ENCODE data around the gene TMEM221. TPM values are rescaled to one million over a fixed set of nuclear protein-coding genes. Genes with fewer than 3 reads are reported as not detected.

The TMEM221 gene
- polyA plus RNA-seq, 4 donors = 2.0 to 5.9 (median 3.2) TPM

Other genes starting within 250 kb of the TMEM221 start
- 10 to 100 TPM; 23.3 to 34.8 (median 24.4) TPM for gene USE1, start 233.3 kb downstream of the TMEM221 start, polyA plus RNA-seq (ENCODE audit: insufficient read length in 4 of 4)
- gene OCEL1, start 222.4 kb downstream of the TMEM221 start, polyA plus RNA-seq (ENCODE audit: insufficient read length in 4 of 4) = 10 to 100 TPM; 13.2 to 23.2 (median 18.6) TPM
- 10 to 100 TPM; 23.7 to 60.1 (median 32.9) TPM for gene NR2F6, start 202.7 kb downstream of the TMEM221 start, polyA plus RNA-seq (ENCODE audit: insufficient read length in 4 of 4)
- 1 to 10 TPM; 3.1 to 9.0 (median 5.6) TPM for gene USHBP1, start 183.9 kb downstream of the TMEM221 start, polyA plus RNA-seq (ENCODE audit: insufficient read length in 4 of 4)
- gene BABAM1, start 181.2 kb downstream of the TMEM221 start, polyA plus RNA-seq (ENCODE audit: insufficient read length in 4 of 4) = 100 to 1,000 TPM in 3 of 4 donors, 10 to 100 TPM in 1; 87.4 to 121 (median 108) TPM
- gene ANKLE1, start 166.8 kb downstream of the TMEM221 start, polyA plus RNA-seq (ENCODE audit: insufficient read length in 4 of 4) = 1 to 10 TPM in 2 of 4 donors, under 1 TPM in 2; 0.76 to 1.6 (median 1.2) TPM
- 10 to 100 TPM in 2 of 4 donors, 1 to 10 TPM in 2; 7.8 to 13.5 (median 10.3) TPM for gene ABHD8, start 145.2 kb downstream of the TMEM221 start, polyA plus RNA-seq (ENCODE audit: insufficient read length in 4 of 4)
- 10 to 100 TPM; 33.6 to 61.0 (median 48.6) TPM for gene MRPL34, start 142.8 kb downstream of the TMEM221 start, polyA plus RNA-seq (ENCODE audit: insufficient read length in 4 of 4)
- gene DDA1, start 139.1 kb downstream of the TMEM221 start, polyA plus RNA-seq (ENCODE audit: insufficient read length in 4 of 4) = 10 to 100 TPM; 30.1 to 43.6 (median 36.5) TPM
- gene ANO8, start 113.8 kb downstream of the TMEM221 start, polyA plus RNA-seq (ENCODE audit: insufficient read length in 4 of 4) = 10 to 100 TPM in 3 of 4 donors, 1 to 10 TPM in 1; 7.5 to 19.8 (median 13.6) TPM
- 10 to 100 TPM; 12.2 to 32.5 (median 19.4) TPM for gene GTPBP3, start 111.1 kb downstream of the TMEM221 start, polyA plus RNA-seq (ENCODE audit: insufficient read length in 4 of 4)
- 100 to 1,000 TPM in 3 of 4 donors, 10 to 100 TPM in 1; 75.0 to 188 (median 171) TPM for gene PLVAP, start 71.3 kb downstream of the TMEM221 start, polyA plus RNA-seq (ENCODE audit: insufficient read length in 4 of 4)
- gene CCDC194, start 54.5 kb downstream of the TMEM221 start, polyA plus RNA-seq (ENCODE audit: insufficient read length in 4 of 4) = 1 to 10 TPM in 3 of 4 donors, under 1 TPM in 1; 0.57 to 5.4 (median 1.5) TPM
- 100 to 1,000 TPM in 3 of 4 donors, 10 to 100 TPM in 1; 58.8 to 143 (median 105) TPM for gene BST2, start 43.0 kb downstream of the TMEM221 start, polyA plus RNA-seq (ENCODE audit: insufficient read length in 4 of 4)
- gene MVB12A, start 28.6 kb downstream of the TMEM221 start, polyA plus RNA-seq (ENCODE audit: insufficient read length in 4 of 4) = 10 to 100 TPM; 45.3 to 88.9 (median 51.3) TPM
- under 1 TPM in 2 of 4 donors, not detected in 2; 0.26 to 0.43 TPM for gene NXNL1, start 12.3 kb upstream of the TMEM221 start, polyA plus RNA-seq (ENCODE audit: insufficient read length in 4 of 4)
- 10 to 100 TPM; 11.0 to 22.6 (median 14.5) TPM for gene SLC27A1, start 21.9 kb upstream of the TMEM221 start, polyA plus RNA-seq (ENCODE audit: insufficient read length in 4 of 4)
- 10 to 100 TPM; 53.5 to 84.6 (median 58.2) TPM for gene PGLS, start 63.0 kb upstream of the TMEM221 start, polyA plus RNA-seq (ENCODE audit: insufficient read length in 4 of 4)
- 10 to 100 TPM; 45.1 to 74.7 (median 52.8) TPM for gene COLGALT1, start 107.0 kb upstream of the TMEM221 start, polyA plus RNA-seq (ENCODE audit: insufficient read length in 4 of 4)
- gene UNC13A, start 239.7 kb upstream of the TMEM221 start, polyA plus RNA-seq (ENCODE audit: insufficient read length in 4 of 4) = 1 to 10 TPM in 1 of 4 donors, under 1 TPM in 3; 0.10 to 1.2 (median 0.16) TPM